GM21723 (cell line): ENCODE results near the gene EPB41.

ENCODE experiments used
- ATAC-seq: cut with Tn5 transposase; IDR thresholded peaks from one replicate; pipeline ENCODE4 v1.9.1; 2021; ENCODE audit warnings: mild to moderate bottlenecking, moderate library complexity; ENCODE audit not compliant: unreplicated experiment

The EPB41 gene

DNA sequence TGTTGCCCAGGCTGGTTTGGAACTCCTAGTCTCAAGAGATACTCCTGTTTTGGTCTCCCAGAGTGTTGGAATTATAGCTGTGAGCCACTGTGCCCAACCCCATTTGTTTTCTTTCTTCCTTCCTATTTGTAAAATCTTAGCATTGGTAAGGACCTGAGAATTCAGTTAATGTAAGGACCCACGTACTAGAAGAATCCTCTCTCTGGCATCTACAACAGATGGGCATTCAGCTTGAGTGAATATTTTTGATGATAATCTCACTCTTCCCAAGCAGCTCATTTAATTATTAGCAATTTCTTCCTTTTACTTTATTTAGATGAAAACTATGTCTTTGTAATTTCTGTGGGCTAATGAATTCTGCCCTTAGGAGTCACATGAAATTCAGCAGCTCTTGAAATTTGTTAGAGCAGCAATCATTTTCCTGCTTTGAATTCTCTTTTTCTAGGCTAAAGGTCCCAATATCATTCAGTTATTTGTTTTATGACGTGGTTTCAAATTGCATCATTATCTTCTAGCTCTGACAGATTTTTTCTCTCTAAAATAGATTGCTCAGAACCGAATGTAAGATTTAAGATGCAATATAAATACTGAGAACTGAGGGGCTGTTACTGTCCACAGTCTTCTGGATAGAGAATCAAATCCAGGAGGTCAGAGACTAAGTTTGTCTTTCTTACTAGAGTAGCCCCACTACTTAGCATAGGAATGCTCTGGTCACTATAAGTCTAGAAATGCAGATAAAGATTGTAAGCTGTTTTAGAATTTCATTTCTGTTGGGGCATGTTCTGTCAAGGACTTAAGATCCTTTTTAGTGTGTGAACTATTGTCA is 59.4 kb downstream of the EPB41 start:
- no peak for ATAC-seq

DNA sequence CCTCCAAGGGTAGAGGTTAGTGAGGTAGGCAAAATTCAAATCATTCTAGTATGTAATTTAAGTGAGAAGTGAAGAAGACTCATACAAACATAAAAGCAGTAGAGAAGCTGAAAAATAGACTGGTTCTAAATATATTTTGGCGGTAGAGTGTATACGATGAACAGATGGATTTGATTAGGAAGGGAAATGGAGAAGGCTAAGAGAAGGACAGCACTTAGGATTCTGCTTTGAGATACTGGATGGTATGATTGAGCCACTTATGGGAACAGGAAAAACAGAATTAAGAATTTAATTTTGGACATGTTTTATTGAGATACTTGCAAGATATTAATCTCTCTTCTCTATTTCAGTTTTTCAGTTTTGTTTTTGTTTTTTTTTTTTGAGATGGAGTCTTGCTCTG is 60.1 kb downstream of the EPB41 start:
- ATAC-seq, result no peak

DNA sequence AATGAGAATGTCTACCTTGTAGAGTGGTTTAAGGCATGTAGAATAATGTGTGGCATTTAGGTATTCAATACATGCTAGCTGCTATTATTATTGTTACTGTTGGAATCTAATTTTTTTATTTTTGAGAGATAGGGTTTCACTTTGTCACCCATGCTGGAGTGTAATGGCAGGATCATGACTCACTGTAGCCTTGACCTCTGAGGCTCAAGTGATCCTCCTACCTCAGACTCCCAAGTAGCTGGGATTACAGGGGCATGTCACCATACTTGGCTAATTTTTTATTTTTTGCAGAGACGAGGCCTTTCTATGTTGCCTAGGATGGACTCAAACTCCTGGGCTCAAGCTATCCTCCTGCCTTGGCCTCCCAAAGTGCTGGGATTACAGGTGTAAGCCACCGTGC is 61.9 kb downstream of the EPB41 start:
- no peak for ATAC-seq

DNA sequence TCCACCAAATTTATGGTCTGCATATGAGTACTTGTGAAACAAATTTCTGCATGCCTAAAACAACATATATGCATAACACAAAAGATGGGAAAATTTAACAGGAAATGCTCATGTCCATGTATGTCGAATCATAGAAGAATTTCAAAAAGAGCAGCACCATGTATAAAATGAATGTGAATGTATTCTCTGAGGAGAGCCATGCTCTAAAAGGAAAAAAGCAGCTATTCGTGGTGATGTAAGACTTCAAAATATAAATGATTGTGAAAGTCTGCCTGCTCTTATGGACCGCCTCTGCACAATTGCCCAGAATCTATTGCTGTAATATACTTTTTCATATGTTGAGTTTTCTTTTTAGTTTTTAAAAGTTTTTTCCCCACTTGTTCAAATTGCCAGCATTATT is 66.8 kb downstream of the EPB41 start:
- no peak for ATAC-seq

DNA sequence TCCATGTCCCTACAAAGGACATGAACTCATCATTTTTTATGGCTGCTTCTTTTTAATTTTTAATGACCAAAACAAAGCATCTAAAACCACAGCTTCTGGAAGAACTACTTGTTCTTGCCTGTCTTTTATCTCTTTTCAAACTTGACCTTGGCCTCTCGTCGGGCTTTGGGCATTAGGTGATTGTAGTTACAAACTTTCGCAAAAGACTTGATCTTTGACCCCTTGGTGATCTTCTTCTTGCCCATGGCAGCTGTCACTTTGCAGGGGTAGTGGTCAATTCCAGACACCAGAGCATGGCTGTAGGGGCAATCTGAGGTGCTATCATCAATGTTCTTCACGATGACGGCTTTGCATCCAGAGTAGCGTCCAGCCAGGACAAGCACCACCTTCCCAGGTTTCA is 67.8 kb downstream of the EPB41 start:
- ATAC-seq, result no peak

GRCh38 chr1:28983091-28983490 is 68.7 kb downstream of the EPB41 start:
- no peak for ATAC-seq

GRCh38 chr1:28983509-28984310 is 69.3 kb downstream of the EPB41 start:
- ATAC-seq, result no peak

DNA sequence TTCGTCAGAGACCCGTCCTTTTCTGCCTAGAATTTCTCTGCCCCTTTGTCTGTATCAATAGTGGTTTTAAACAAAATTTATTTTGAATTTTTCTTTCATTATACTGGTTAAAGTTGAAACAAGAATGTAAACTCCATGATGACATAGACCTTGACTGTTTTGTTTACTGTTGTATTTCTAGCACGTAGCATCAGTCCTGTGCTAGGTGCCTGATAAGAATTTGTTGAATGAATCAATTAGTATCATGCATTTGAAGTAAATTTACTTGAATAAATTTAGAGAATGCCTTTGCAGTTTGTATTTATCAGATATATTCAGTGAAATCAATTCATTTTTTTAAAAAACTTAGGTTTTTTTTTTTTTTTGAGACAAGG is 69.9 kb downstream of the EPB41 start:
- no peak for ATAC-seq

- no peak for ATAC-seq
These were observed 71.1 kb downstream of the EPB41 start for GRCh38 chr1:28985427-28985826.

GRCh38 chr1:28986306-28986910 is 72.0 kb downstream of the EPB41 start:
- ATAC-seq, result no peak

DNA sequence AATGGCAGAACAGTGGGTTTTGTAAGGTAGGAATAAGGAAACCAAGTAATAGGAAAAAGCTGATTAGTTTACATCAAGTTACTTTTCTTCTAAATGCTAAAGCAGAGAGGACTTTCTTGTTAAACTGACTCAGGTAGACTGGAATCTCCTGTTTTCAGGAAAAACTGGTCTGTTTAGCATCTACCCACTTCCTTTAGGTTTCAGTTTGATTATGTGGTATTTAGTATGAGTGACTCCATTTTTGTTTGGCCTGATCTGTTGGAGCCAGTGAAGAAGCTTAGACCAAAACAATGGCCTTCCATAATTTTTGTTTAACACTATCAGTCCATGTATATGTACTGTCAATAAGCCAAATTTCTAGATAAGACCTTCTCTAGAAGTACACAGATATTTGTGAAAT is 88.4 kb downstream of the EPB41 start:
- no peak for ATAC-seq

DNA sequence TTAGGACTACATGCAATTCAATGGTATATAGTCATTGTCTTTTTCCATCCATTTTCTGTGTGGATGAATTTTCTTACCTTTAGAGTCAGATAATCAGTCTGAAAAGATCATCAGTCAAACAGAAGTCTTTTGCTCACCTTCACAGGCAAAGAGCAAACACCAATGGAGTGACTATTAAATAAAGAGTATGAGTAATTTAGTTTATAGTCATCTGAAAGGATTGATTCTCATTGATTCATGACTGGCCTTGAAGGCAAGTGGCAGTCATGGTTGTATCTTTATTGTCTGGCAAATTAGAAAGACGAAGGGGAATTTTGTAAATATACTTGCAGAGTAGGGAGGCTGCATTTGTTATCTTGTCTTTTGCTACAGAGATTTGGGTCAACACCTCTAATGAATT is 89.9 kb downstream of the EPB41 start:
- ATAC-seq, result no peak

DNA sequence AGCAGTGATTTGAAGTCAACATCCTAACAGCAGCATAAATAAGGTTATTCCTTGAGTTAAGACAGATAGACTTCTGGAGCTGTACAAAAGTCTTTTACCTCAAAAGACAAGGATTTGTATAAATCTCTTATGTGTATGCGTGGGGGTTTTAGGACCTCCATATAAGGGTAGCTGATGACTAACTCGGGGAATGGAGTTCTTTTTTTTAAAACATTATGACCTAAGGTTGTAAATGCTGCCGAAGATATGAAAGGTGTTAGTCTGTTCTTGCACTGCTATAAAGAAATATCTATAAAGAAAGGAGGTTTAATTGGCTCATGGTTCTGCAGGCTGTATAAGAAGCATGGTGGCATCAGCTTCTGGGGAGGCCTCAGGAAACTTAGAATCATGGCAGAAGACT is 90.4 kb downstream of the EPB41 start:
- ATAC-seq, result no peak

DNA sequence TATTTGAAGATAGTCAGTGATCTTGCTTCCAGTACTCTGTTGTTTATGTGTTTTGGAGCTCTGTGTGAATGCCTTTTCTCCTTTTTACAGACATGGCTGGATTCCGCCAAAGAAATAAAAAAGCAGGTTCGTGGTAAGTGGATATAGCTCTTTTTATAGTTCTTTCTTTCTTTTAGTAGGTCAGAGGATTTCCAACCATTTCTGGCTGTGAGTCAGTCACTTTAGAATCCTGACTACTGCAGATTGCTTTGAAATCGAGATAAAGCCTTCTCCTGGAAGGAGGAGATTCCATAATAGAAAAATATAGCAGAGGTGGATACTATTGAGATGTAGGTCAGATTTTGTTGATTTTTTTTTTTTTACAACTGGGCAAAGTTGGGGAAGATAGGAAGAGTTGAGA is 97.4 kb downstream of the EPB41 start:
- no peak for ATAC-seq

DNA sequence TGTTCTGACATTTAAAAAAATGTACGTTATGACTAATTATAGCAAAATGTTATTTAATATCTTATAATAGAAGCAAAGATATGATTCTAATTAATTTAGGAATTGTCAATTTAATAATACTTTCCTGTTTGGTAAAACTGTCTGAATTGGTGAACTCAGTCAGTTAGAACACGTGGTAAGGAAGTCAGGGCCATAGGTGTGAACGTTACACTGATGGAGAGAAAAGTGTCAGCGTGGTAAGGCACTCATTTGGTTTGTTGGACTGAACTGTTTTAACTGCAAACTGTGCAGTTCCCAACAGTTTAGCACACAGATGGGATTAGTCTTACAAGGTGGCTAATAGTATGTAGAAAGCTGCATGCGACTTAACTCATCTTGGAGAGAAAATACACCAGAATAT is 102.9 kb downstream of the EPB41 start:
- ATAC-seq, result no peak

DNA sequence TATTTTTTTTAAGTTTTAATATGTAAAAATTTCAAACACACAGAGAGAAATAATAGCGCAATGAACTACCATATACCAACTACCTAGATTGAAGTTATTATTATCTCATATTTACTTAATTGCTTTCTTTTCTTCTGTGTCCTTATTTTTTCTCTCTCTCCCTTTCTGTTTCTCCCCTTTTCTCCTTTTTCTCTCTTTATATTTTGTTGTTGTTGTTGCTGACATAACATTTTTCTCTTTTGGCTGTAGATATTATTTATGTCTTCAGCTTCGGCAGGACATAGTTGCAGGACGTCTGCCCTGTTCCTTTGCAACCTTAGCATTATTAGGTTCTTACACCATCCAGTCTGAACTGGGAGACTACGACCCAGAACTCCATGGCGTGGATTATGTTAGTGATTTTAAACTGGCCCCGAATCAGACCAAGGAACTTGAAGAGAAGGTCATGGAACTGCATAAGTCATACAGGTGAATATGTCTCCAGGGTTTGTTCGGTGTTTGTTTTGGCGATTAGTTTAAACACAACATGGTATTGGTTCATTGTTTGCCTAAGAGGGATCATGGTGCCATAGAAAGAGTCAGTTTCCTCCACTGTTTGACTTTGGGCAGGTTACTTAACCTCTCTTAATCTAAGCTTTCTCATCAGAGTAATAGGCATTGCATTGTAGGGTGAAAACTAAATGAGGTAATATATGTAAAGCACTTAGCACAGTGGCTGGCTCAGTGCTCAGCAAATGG is 103.8 kb downstream of the EPB41 start:
- ATAC-seq, result no peak

DNA sequence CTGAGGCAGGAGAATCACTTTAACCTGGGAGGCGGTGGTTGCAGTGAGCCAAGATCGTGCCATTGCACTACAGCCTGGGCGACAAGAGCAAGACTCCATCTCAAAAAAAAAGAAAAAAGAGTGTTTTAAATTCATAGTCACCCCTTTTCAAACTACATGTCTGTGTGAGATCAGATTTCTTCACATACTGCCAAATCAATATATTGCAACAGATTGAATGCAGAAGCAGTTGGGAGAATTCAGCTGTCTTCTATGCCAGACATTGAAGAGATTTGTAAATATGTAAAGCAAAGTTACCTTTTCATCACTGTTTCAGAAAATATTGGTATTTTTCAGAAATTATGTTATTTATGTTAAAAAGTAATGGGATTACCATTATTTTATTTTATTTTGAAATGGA is 108.3 kb downstream of the EPB41 start:
- ATAC-seq, result no peak

GRCh38 chr1:29029667-29030066 is 115.3 kb downstream of the EPB41 start:
- ATAC-seq, result no peak

DNA sequence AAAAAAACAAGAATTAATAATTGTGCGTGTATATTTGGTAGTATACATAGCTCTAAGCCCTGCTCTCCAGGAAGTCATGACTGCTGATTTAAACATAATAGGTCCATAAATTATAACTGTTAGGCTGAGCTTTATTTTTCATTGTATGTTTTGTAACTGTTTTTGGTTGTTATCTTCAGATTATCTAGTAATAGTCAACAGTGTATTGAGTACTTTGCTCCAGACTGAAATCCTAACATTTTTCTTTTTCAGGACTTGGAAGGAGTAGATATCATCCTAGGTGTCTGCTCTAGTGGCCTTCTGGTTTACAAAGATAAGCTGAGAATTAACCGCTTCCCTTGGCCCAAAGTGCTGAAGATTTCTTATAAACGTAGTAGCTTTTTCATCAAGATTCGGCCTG is 118.5 kb downstream of the EPB41 start:
- no peak for ATAC-seq

- ATAC-seq, result no peak
These were observed 119.6 kb downstream of the EPB41 start for GRCh38 chr1:29033829-29034466.
